CD14-positive monocyte (primary cell): ENCODE results near the gene TUBE1. TPM values are rescaled to one million over a fixed set of nuclear protein-coding genes. Genes with fewer than 3 reads are reported as not detected.

Experiments
- DNase-seq, 3 donors: peaks; one replicate each; pipeline ENCODE4 v3.0.0-alpha.2; 2011 to 2022
- H2AFZ ChIP-seq: 2 replicates; pipeline ENCODE4 v1.6.0; 2012; ENCODE audit warnings: mild to moderate bottlenecking, low read depth, low read length, inconsistent platforms; ENCODE audit not compliant: insufficient read depth, poor library complexity, severe bottlenecking
- H3K27ac ChIP-seq, 2 donors: 1 replicate in 1 of 2; 2 replicates in 1 of 2; pipeline ENCODE4 v1.5.1; 2012 to 2013; ENCODE audit warnings: low read length in 2 of 2, control low read depth in 1 of 2, inconsistent platforms in 1 of 2, low read depth in 1 of 2, mild to moderate bottlenecking in 1 of 2
- H3K27me3 ChIP-seq, 2 donors: one replicate each; pipeline versions ENCODE4 v1.6.0 to v1.6.1; 2011 to 2013; ENCODE audit warnings: low read length in 2 of 2; ENCODE audit not compliant: control insufficient read depth in 2 of 2, insufficient read depth in 2 of 2
- H3K36me3 ChIP-seq, 2 donors: replicated peaks in 1 of 2; 1 replicate in 1 of 2; 2 replicates in 1 of 2; pipeline versions ENCODE4 v1.5.1 to v1.6.1; 2012 to 2013; ENCODE audit warnings: low read length in 2 of 2, control low read depth in 1 of 2, inconsistent platforms in 1 of 2, mild to moderate bottlenecking in 1 of 2; ENCODE audit not compliant: insufficient read depth in 2 of 2, control insufficient read depth in 1 of 2
- H3K4me1 ChIP-seq, 2 donors: 1 replicate in 1 of 2; 2 replicates in 1 of 2; pipeline versions ENCODE4 v1.5.1 to v1.6.1; 2012 to 2013; ENCODE audit warnings: low read length in 2 of 2, control low read depth in 1 of 2, inconsistent platforms in 1 of 2, mild to moderate bottlenecking in 1 of 2, moderate library complexity in 1 of 2; ENCODE audit not compliant: insufficient read depth in 2 of 2, control insufficient read depth in 1 of 2
- H3K4me2 ChIP-seq: replicated peaks from 2 replicates; pipeline ENCODE3; 2012; ENCODE audit warnings: low read length, moderate library complexity, mild to moderate bottlenecking; ENCODE audit not compliant: poor library complexity, severe bottlenecking; ENCODE audit errors: extremely low read depth
- H3K4me3 ChIP-seq, 3 experiments: fragments of 200-600 bp in 1 of 3; sonication (generic) in 1 of 3; replicated peaks in 1 of 3; 1 replicate in 2 of 3; 2 replicates in 1 of 3; pipeline ENCODE4 v1.5.1; 2011 to 2013; ENCODE audit warnings: low read length in 3 of 3, mild to moderate bottlenecking in 3 of 3, control low read depth in 2 of 3, low read depth in 2 of 3, inconsistent platforms in 1 of 3, moderate library complexity in 1 of 3
- H3K79me2 ChIP-seq: 2 replicates; pipeline ENCODE4 v1.6.0; 2012; ENCODE audit warnings: mild to moderate bottlenecking, control low read depth, inconsistent platforms, low read length, moderate library complexity; ENCODE audit not compliant: insufficient read depth
- H3K9ac ChIP-seq: 2 replicates; pipeline ENCODE4 v1.6.0; 2017; ENCODE audit warnings: low read length, mild to moderate bottlenecking; ENCODE audit not compliant: insufficient read depth, poor library complexity, severe bottlenecking
- H3K9me3 ChIP-seq, 2 donors: replicated peaks in 1 of 2; 1 replicate in 1 of 2; 2 replicates in 1 of 2; pipeline versions ENCODE4 v1.5.1 to v1.6.1; 2012 to 2013; ENCODE audit warnings: low read length in 2 of 2, control low read depth in 1 of 2; ENCODE audit not compliant: control insufficient read depth in 1 of 2, insufficient read depth in 1 of 2
- H4K20me1 ChIP-seq: 2 replicates; pipeline ENCODE4 v1.6.0; 2012; ENCODE audit warnings: mild to moderate bottlenecking, low read length, control low read depth, moderate library complexity; ENCODE audit not compliant: insufficient read depth
- H3K27ac Mint-ChIP-seq, 7 donors: one replicate each; pipeline ENCODE4 v1.8.0; 2020; ENCODE audit warnings: mild to moderate bottlenecking in 7 of 7, mixed read lengths in 7 of 7, moderate library complexity in 6 of 7, inconsistent platforms in 2 of 7
- H3K27me3 Mint-ChIP-seq, 3 donors: one replicate each; pipeline ENCODE4 v1.8.0; 2021 to 2022; ENCODE audit warnings: low read depth in 3 of 3, mild to moderate bottlenecking in 3 of 3, mixed read lengths in 3 of 3, moderate library complexity in 3 of 3, inconsistent platforms in 1 of 3
- H3K36me3 Mint-ChIP-seq, 2 donors: one replicate each; pipeline ENCODE4 v1.8.0; 2020; ENCODE audit warnings: mixed read lengths in 2 of 2, inconsistent platforms in 1 of 2, mild to moderate bottlenecking in 1 of 2
- H3K4me1 Mint-ChIP-seq: one replicate; pipeline ENCODE4 v1.8.0; 2020; ENCODE audit warnings: mild to moderate bottlenecking, mixed read lengths
- H3K4me3 Mint-ChIP-seq, 2 donors: one replicate each; pipeline ENCODE4 v1.8.0; 2020; ENCODE audit warnings: mild to moderate bottlenecking in 2 of 2, mixed read lengths in 2 of 2, moderate library complexity in 1 of 2
- H3K9me3 Mint-ChIP-seq, 7 donors: one replicate each; pipeline ENCODE4 v1.8.0; 2020 to 2022; ENCODE audit warnings: mixed read lengths in 7 of 7, mild to moderate bottlenecking in 6 of 7, moderate library complexity in 6 of 7, inconsistent platforms in 2 of 7
- CTCF ChIP-seq: fragments of 200-600 bp; IDR thresholded peaks from one replicate; pipeline ENCODE4 v1.8.0; 2022; ENCODE audit warnings: antibody characterized with exemption, mild to moderate bottlenecking
- WGBS: methylation state at CpG from one replicate; pipeline ENCODE4 v1.1.5; 2013; ENCODE audit warnings: missing lambda C conversion rate; ENCODE audit not compliant: insufficient coverage; 5-methylcytosine and 5-hydroxymethylcytosine counted together
- intact Hi-C, 2 donors: fragments of 100-400 bp; cut with micrococcal nuclease; formaldehyde crosslinking; loops; one replicate each; pipeline versions ENCODE4 v1.15.0 to v1.15.1; 2023
- polyA plus RNA-seq, 3 donors: library from polyadenylated mRNA; depleted of rRNA in 1 of 3; unstranded in 2 of 3; stranded (reverse) in 1 of 3; fragments of 300-500 nt in 2 of 3; fragments of >200 nt in 1 of 3; fragmentation: Illumina TruSeq in 2 of 3; gene quantifications; 1 replicate in 2 of 3; 2 replicates in 1 of 3; pipeline ENCODE4 v1.2.3, GENCODE V29; 2012 to 2021

The TUBE1 gene
- polyA plus RNA-seq, 3 donors = 2.1 to 4.6 (median 2.7) TPM

GRCh38 chr6:112050429-112050828 lies 36.9 kb downstream of the TUBE1 start:
- Mint-ChIP-seq H3K4me3 (no peak overlapping the region), H3K4me1 (no peaks in the 10 kb centered on the region), H3K36me3 (no peaks in the 10 kb centered on the region), H3K27me3 (peaks cover 0 to 3% (median 0%) of the 10 kb centered on the region in 3 donors), H3K9me3 (peaks cover 0 to 3% (median 0%) of the 10 kb centered on the region in 7 donors), H3K27ac (no peak overlapping the region)
- Histone ChIP-seq H3K27ac (no peak overlapping the region), H3K4me1 (no peaks in the 10 kb centered on the region), H3K9ac (no peak overlapping the region), H3K79me2 (no peaks in the 10 kb centered on the region), H3K4me2 (no peak overlapping the region), H3K9me3 (no peaks in the 10 kb centered on the region), H3K4me3 (no peak overlapping the region), H3K36me3 (no peaks in the 10 kb centered on the region), H3K27me3 (no peaks in the 10 kb centered on the region), H4K20me1 (no peaks in the 10 kb centered on the region), H2AFZ (no peak overlapping the region)
- no CpG with 5 or more reads among the region's 5 CpGs for WGBS
- no peak for DNase-seq
- TF ChIP-seq CTCF = no peak
- intact Hi-C loops = no loop called here

DNA sequence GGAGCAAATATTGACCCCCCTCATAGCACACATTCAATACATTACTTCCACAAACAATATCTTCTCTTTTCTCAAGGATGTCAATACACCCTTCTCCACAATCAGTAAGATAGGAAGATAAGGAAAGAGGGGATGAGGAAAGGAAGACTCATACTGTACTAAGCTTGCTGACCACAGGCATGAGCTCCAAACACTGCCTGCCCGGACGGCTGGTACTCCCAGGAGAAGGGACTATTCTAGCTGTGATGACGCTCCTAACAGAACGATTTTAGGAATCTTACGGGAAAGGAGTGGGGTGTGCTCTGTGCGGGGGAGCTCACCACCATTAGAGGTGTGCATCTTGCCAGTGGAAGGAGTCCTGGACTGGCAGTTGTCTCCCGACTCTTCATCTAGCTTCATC lies 37.3 kb downstream of the TUBE1 start:
- Histone ChIP-seq H3K79me2 (no peaks in the 10 kb centered on the region), H3K9ac (no peak overlapping the region), H3K4me2 (no peak overlapping the region), H3K27ac (no peak overlapping the region), H3K27me3 (no peaks in the 10 kb centered on the region), H4K20me1 (no peaks in the 10 kb centered on the region), H3K9me3 (no peaks in the 10 kb centered on the region), H3K36me3 (no peaks in the 10 kb centered on the region), H3K4me3 (no peak overlapping the region), H2AFZ (no peak overlapping the region), H3K4me1 (no peaks in the 10 kb centered on the region)
- Mint-ChIP-seq H3K27ac (no peak overlapping the region), H3K4me3 (no peak overlapping the region), H3K27me3 (peaks cover 0 to 3% (median 0%) of the 10 kb centered on the region in 3 donors), H3K4me1 (no peaks in the 10 kb centered on the region), H3K9me3 (peaks cover 0 to 3% (median 0%) of the 10 kb centered on the region in 7 donors), H3K36me3 (no peaks in the 10 kb centered on the region)
- intact Hi-C loops = no loop called here
- WGBS = 100% methylated on average over 6 of the region's 7 CpGs
- DNase-seq = no peak
- no peak for TF ChIP-seq CTCF
